ENCODE measurements around the gene LELP1.

LELP1 gene

GRCh38 chr1:153192697-153193096 lies 10.5 kb upstream of the LELP1 start:
- no peaks in the 10 kb centered on the region for H3K9me3 ChIP-seq (ENCODE audit: insufficient read depth, low read length, severe bottlenecking)
- no peaks in the 10 kb centered on the region for H3K36me3 ChIP-seq (ENCODE audit: insufficient read depth, low read length)
- H3K4me2 ChIP-seq (ENCODE audit: insufficient read depth, low read length): no peak overlapping the region
- H3K4me3 ChIP-seq (ENCODE audit: low read depth in 1 of 2, low read length in 2 of 2): no peak overlapping the region
- no peak for ATAC-seq (ENCODE audit: insufficient read depth, low read depth)
- peaks cover 35% of the 10 kb centered on the region for H3K27me3 ChIP-seq (ENCODE audit: insufficient read depth, low read length, poor library complexity)
- H3K9ac ChIP-seq (ENCODE audit: low read depth, low read length): no peak overlapping the region
- H3K27ac ChIP-seq (ENCODE audit: low read length): no peak overlapping the region
- no peak for DNase-seq
- H3K4me1 ChIP-seq (ENCODE audit: insufficient read depth, low read length): no peaks in the 10 kb centered on the region
- H4K20me1 ChIP-seq (ENCODE audit: insufficient read depth, low read length): no peaks in the 10 kb centered on the region
- TF ChIP-seq CTCF (IDR thresholded peaks at IDR 0.05; ENCODE audit: borderline replicate concordance, extremely low read depth, low read length, poor library complexity, severe bottlenecking) (peak; percentile 45), EZH2 (IDR thresholded peaks at IDR 0.05; ENCODE audit: borderline replicate concordance, low read depth, low read length, severe bottlenecking) (no peak)
- no peak overlapping the region for H2AFZ ChIP-seq (ENCODE audit: low read depth, low read length)
- no peaks in the 10 kb centered on the region for H3K79me2 ChIP-seq (ENCODE audit: insufficient read depth, low read length)

- Histone ChIP-seq H4K20me1 (ENCODE audit: insufficient read depth, low read length) (no peaks in the 10 kb centered on the region), H3K4me1 (ENCODE audit: insufficient read depth, low read length) (no peaks in the 10 kb centered on the region), H3K27me3 (ENCODE audit: insufficient read depth, low read length, poor library complexity) (peaks cover 36% of the 10 kb centered on the region), H3K9ac (ENCODE audit: low read depth, low read length) (no peak overlapping the region), H2AFZ (ENCODE audit: low read depth, low read length) (no peak overlapping the region), H3K9me3 (ENCODE audit: insufficient read depth, low read length, severe bottlenecking) (no peaks in the 10 kb centered on the region), H3K79me2 (ENCODE audit: insufficient read depth, low read length) (no peaks in the 10 kb centered on the region), H3K27ac (ENCODE audit: low read length) (no peak overlapping the region), H3K36me3 (ENCODE audit: insufficient read depth, low read length) (no peaks in the 10 kb centered on the region), H3K4me2 (ENCODE audit: insufficient read depth, low read length) (no peak overlapping the region), H3K4me3 (ENCODE audit: low read depth in 1 of 2, low read length in 2 of 2) (no peak overlapping the region)
- DNase-seq (no peak), ATAC-seq (ENCODE audit: insufficient read depth, low read depth) (no peak)
- TF ChIP-seq CTCF (IDR thresholded peaks at IDR 0.05; ENCODE audit: borderline replicate concordance, extremely low read depth, low read length, poor library complexity, severe bottlenecking) (no peak), EZH2 (IDR thresholded peaks at IDR 0.05; ENCODE audit: borderline replicate concordance, low read depth, low read length, severe bottlenecking) (no peak)
Measured at GRCh38 chr1:153194331-153195050, 8.7 kb upstream of the LELP1 start.

- no peak overlapping the region for H3K9ac ChIP-seq (ENCODE audit: low read depth, low read length)
- ATAC-seq (ENCODE audit: insufficient read depth, low read depth) (no peak), DNase-seq (no peak)
- H3K4me1 ChIP-seq (ENCODE audit: insufficient read depth, low read length): no peaks in the 10 kb centered on the region
- H2AFZ ChIP-seq (ENCODE audit: low read depth, low read length): no peak overlapping the region
- TF ChIP-seq EZH2 (IDR thresholded peaks at IDR 0.05; ENCODE audit: borderline replicate concordance, low read depth, low read length, severe bottlenecking) (no peak), CTCF (IDR thresholded peaks at IDR 0.05; ENCODE audit: borderline replicate concordance, extremely low read depth, low read length, poor library complexity, severe bottlenecking) (no peak)
- peaks cover 36% of the 10 kb centered on the region for H3K27me3 ChIP-seq (ENCODE audit: insufficient read depth, low read length, poor library complexity)
- H3K27ac ChIP-seq (ENCODE audit: low read length): no peak overlapping the region
- no peaks in the 10 kb centered on the region for H4K20me1 ChIP-seq (ENCODE audit: insufficient read depth, low read length)
- H3K79me2 ChIP-seq (ENCODE audit: insufficient read depth, low read length): no peaks in the 10 kb centered on the region
- H3K9me3 ChIP-seq (ENCODE audit: insufficient read depth, low read length, severe bottlenecking): no peaks in the 10 kb centered on the region
- H3K36me3 ChIP-seq (ENCODE audit: insufficient read depth, low read length): no peaks in the 10 kb centered on the region
- no peak overlapping the region for H3K4me3 ChIP-seq (ENCODE audit: low read depth in 1 of 2, low read length in 2 of 2)
- H3K4me2 ChIP-seq (ENCODE audit: insufficient read depth, low read length): no peak overlapping the region
Measured at GRCh38 chr1:153195216-153195615, 8.0 kb upstream of the LELP1 start.
